Suprapubic skin (tissue), 4 donors: Measurements from ENCODE around the gene GPRC5A. TPM values are rescaled to one million over a fixed set of nuclear protein-coding genes. Genes with fewer than 3 reads are reported as not detected.
A peak's percentile ranks its signal among the peaks of the same experiment; 100 is the strongest.

Experiments
- DNase-seq, 2 donors: peaks; one replicate each; pipeline ENCODE4 v3.0.0-alpha.2; 2019; ENCODE audit warnings: low spot score in 2 of 2
- H3K27ac ChIP-seq: fragments of 200-600 bp; sonication (generic); one replicate; pipeline ENCODE4 v1.5.1; 2019
- H3K27me3 ChIP-seq: fragments of 200-600 bp; sonication (generic); one replicate; pipeline ENCODE4 v1.5.1; 2019
- H3K36me3 ChIP-seq: fragments of 200-600 bp; sonication (generic); one replicate; pipeline ENCODE4 v1.5.1; 2019
- H3K4me1 ChIP-seq: fragments of 200-600 bp; sonication (generic); one replicate; pipeline ENCODE4 v1.5.1; 2019
- H3K4me3 ChIP-seq: fragments of 200-600 bp; sonication (generic); one replicate; pipeline ENCODE4 v1.5.1; 2019; ENCODE audit warnings: mild to moderate bottlenecking
- H3K9me3 ChIP-seq: fragments of 200-600 bp; sonication (generic); one replicate; pipeline ENCODE4 v1.5.1; 2019
- CTCF ChIP-seq, 2 donors: fragments of 200-600 bp in 1 of 2; fragments of 450-650 bp in 1 of 2; sonication (generic) in 1 of 2; IDR thresholded peaks; one replicate each; pipeline ENCODE4 v1.5.1; 2016 to 2019; ENCODE audit warnings: antibody characterized with exemption in 2 of 2, mild to moderate bottlenecking in 1 of 2, moderate library complexity in 1 of 2
- EP300 ChIP-seq: sonication (generic); formaldehyde crosslinking; IDR thresholded peaks from one replicate; pipeline ENCODE4 v1.6.1; 2017; ENCODE audit warnings: antibody characterized with exemption
- POLR2A ChIP-seq, 2 donors: fragments of 450-650 bp; IDR thresholded peaks; one replicate each; pipeline ENCODE4 v1.6.1; 2017; ENCODE audit warnings: antibody characterized with exemption in 2 of 2, mild to moderate bottlenecking in 2 of 2, moderate library complexity in 2 of 2
- POLR2AphosphoS5 ChIP-seq, 3 donors: sonication (generic); formaldehyde crosslinking; IDR thresholded peaks; one replicate each; pipeline ENCODE4 v1.6.1; 2017; ENCODE audit warnings: antibody characterized with exemption in 3 of 3
- WGBS: methylation state at CpG from one replicate; pipeline ENCODE4 v1.1.5; 2018; 5-methylcytosine and 5-hydroxymethylcytosine counted together
- total RNA-seq, 4 donors: library from RNA; depleted of rRNA; stranded (reverse); fragments of >200 nt; gene quantifications; one replicate each; pipeline ENCODE4 v1.1.0, GENCODE V29; 2016

Gene GPRC5A
- total RNA-seq, 4 donors from 2014 or later, result 4.0 to 11.0 (median 7.2) TPM

DNA sequence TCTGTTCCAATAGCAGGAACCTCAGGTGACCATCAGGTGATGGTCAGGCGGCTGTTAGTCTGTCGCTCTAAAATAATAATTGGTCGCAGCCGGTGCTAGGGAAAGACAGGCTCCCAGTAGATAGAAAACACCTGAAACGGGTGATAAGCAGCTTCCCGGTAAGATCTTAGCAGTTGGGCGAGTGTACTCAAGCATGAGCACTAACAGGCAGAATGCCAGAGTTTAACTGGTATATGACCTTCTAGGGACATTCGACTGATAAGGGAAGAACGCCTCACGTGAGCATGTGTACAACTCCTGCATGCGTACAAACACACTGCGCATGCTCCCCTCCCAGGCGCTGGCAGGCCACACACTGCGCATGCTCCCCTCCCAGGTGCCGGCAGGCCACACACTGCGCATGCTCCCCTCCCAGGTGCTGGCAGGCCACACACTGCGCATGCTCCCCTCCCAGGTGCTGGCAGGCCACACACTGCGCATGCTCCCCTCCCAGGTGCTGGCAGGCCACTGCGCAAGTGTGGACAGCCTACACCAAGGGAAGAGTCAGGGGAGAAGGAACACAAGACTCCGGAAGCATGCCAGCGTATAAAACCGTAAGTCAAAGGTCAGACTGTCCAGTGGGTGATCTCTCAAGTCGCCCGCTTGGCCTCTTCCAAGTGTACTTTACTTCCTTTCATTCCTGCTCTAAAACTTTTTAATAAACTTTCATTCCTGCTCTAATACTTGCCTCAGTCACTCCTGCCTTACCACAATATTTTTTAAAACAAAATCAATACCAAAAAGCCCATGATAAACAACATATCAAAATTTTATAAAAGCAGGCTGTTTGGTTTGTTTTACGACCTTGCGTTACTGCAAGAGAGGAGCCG, 36.1 kb downstream of the GPRC5A start:
- Histone ChIP-seq H3K4me3 (peak overlapping the region; percentile 22), H3K36me3 (no peaks in the 10 kb centered on the region), H3K4me1 (no peaks in the 10 kb centered on the region), H3K9me3 (no peaks in the 10 kb centered on the region), H3K27ac (no peak overlapping the region), H3K27me3 (no peaks in the 10 kb centered on the region)
- DNase-seq, result peak; percentile 77 to 83
- WGBS, result 70% methylated on average over 26 of the region's 27 CpGs
- no peak for TF ChIP-seq EP300
- no peak for TF ChIP-seq POLR2A (IDR thresholded peaks at IDR 0.05)
- no peak for TF ChIP-seq CTCF (IDR thresholded peaks at IDR 0.05)
- no peak for TF ChIP-seq POLR2AphosphoS5 (IDR thresholded peaks at IDR 0.05)

DNA sequence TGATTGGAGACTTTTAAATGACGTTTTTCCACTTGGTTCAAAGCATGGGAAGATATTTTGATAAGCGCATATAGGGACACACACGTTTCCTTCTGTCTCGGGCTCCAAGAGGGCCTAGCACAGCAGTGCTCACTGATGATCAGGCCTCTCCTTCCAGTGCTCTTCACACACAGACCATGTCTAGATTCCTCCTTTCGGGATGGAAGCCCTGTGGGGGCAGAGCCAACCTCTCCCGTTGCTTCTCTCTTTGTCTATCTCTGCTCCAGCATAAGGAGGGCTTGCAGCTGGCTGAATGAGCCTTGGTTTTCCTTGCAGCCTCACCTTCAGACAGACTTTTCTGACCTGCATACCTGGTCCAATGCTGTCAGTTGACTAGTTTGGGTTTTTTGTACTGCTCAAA, 38.3 kb downstream of the GPRC5A start:
- H3K27me3 ChIP-seq, result no peaks in the 10 kb centered on the region
- no peaks in the 10 kb centered on the region for H3K4me1 ChIP-seq
- no peak overlapping the region for H3K27ac ChIP-seq
- no peak for DNase-seq
- TF ChIP-seq POLR2A (IDR thresholded peaks at IDR 0.05), result no peak
- no peaks in the 10 kb centered on the region for H3K9me3 ChIP-seq
- H3K36me3 ChIP-seq, result no peaks in the 10 kb centered on the region
- WGBS, result 97% methylated on average over 6 of the region's 6 CpGs
- H3K4me3 ChIP-seq, result no peak overlapping the region

DNA sequence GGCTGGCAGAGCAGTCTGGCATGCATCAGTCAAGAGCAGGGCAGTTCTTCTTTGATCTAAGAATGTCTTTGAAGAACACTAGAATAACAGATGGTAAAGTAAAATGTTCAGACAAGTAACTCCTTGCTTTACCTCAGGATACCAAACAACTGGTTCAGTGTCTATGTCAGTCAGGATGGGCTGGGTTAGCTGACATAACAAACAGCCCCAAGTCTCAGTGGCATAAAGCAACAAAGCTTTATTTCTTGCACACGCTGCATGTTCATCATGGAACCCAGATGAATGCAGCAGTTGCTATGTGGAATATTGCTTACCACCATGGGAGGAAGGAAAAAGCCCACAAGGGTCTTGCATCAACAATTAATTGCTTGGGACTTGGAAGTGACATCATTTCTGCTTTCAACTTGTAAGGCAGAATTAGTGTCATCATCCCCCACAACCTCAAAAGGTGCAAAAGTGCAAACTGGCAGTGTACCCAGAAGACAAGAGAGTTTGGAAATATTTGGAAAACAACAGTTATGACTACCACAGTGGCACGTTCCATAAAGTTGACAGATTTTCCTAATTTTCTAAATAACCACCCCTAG, 39.4 kb downstream of the GPRC5A start:
- no peak for DNase-seq
- Histone ChIP-seq H3K27me3 (no peaks in the 10 kb centered on the region), H3K36me3 (no peaks in the 10 kb centered on the region), H3K9me3 (no peaks in the 10 kb centered on the region), H3K4me1 (no peaks in the 10 kb centered on the region), H3K4me3 (no peak overlapping the region), H3K27ac (no peak overlapping the region)
- TF ChIP-seq POLR2AphosphoS5 (IDR thresholded peaks at IDR 0.05) (no peak), CTCF (IDR thresholded peaks at IDR 0.05) (no peak), POLR2A (IDR thresholded peaks at IDR 0.05) (no peak), EP300 (no peak)
- WGBS, result 65% methylated on average over 2 of the region's 2 CpGs

GRCh38 chr12:12933742-12934141, 42.4 kb downstream of the GPRC5A start:
- TF ChIP-seq CTCF (IDR thresholded peaks at IDR 0.05) (no peak), POLR2A (IDR thresholded peaks at IDR 0.05) (no peak), EP300 (no peak), POLR2AphosphoS5 (IDR thresholded peaks at IDR 0.05) (no peak)

GRCh38 chr12:12934556-12934955, 43.2 kb downstream of the GPRC5A start:
- 63% methylated on average over 8 of the region's 8 CpGs for WGBS
- no peak overlapping the region for H3K4me3 ChIP-seq
- H3K4me1 ChIP-seq, result no peaks in the 10 kb centered on the region
- no peaks in the 10 kb centered on the region for H3K27me3 ChIP-seq
- H3K27ac ChIP-seq, result no peak overlapping the region
- H3K36me3 ChIP-seq, result no peaks in the 10 kb centered on the region
- no peak for DNase-seq
- TF ChIP-seq CTCF (IDR thresholded peaks at IDR 0.05) (no peak), EP300 (no peak), POLR2A (IDR thresholded peaks at IDR 0.05) (no peak), POLR2AphosphoS5 (IDR thresholded peaks at IDR 0.05) (no peak)
- no peaks in the 10 kb centered on the region for H3K9me3 ChIP-seq

More at GRCh38 chr12:12933742-12934141, 42.4 kb downstream of the GPRC5A start:
- Histone ChIP-seq H3K4me1 (no peaks in the 10 kb centered on the region), H3K36me3 (no peaks in the 10 kb centered on the region), H3K9me3 (no peaks in the 10 kb centered on the region), H3K27ac (no peak overlapping the region), H3K27me3 (no peaks in the 10 kb centered on the region), H3K4me3 (no peak overlapping the region)
- WGBS, result 94% methylated on average over 4 of the region's 4 CpGs
- no peak for DNase-seq
